HG02763 (cell line): ENCODE data around the gene LTBP1.
"Not testable (repeated sequence)": the region's sequence is repeated elsewhere in the genome, so short reads cannot be mapped to it uniquely, and the experiment has no call there.

Source experiments
- ATAC-seq: cut with Tn5 transposase; IDR thresholded peaks from one replicate; pipeline ENCODE4 v1.9.1; 2021; ENCODE audit warnings: mild to moderate bottlenecking, moderate library complexity; ENCODE audit not compliant: unreplicated experiment

The LTBP1 gene

DNA sequence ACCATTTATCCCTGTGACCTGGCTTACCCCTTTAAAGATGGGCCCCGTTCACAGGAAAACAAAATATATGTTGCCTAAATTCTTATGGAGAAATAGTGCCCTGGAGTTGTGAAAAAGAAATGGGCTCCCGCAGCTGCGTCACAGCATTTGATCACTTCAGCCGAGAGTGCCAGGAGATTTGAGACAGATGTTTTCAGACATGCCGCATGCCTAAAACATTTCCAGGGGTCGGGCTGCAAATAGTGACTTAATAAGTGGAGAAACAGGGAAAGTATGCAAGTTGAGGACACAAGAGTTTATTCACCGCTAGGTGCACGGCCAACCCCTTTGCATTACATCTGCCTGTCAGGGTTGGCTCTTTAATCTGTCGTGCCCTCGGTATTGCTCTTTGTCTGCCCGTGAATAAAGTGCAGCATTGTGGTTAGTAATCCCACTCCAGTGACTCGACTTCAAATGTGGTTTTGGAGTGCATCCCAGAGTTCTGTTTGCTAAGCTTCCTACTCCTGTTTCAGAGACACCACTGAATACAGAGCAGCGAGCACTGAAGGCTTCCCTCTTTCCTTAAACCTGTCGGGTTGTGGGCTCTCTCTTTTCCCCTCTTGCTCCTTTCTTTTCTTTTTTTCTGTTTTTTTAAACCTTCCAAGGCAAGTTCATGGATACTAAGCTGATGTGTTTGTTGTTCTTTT is 187.5 kb downstream of the LTBP1 start:
- no peak for ATAC-seq

GRCh38 chr2:33134791-33135560 is 188.2 kb downstream of the LTBP1 start:
- no peak for ATAC-seq

DNA sequence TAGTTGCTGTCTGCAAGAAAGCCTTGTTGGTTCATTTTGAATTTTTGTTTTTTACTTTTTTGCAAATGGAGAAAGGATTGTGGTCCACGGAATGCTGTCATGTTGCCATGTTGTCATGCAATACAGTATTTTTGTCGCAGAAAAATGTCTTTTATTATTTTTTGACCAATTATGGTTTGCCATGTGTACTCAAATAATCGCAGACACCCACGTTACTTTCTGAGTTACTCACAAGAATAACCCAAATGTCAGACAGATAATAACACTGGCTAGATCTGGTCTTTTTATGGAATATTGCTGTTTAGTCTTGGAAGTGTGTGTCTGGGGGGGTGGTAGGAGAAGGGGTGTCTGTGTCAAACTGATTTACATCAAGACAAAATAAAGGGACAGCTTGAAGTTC is 188.9 kb downstream of the LTBP1 start:
- no peak for ATAC-seq

GRCh38 chr2:33136056-33136455 is 189.3 kb downstream of the LTBP1 start:
- ATAC-seq: no peak

- ATAC-seq: no peak
Observed at GRCh38 chr2:33136566-33136965, 189.8 kb downstream of the LTBP1 start.

DNA sequence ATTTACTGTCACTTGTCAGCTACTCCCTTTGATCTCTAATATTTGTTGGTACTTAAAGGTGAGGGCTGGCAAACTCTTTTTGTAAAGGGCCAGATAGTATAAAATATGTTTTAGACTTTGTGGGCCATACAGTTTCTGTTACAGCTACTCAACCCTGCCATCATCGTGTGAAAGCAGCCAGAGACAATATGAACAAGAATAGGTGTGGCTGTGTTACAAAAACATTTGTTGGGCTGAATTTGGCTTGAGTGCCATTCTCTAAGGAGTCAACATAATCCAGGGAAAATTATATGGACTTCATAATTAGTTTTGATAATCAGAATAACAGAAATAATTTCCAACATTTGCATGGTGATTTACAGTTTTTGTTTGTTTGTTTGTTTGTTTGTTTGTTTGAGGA is 190.6 kb downstream of the LTBP1 start:
- no peak for ATAC-seq

GRCh38 chr2:33139949-33140348 is 193.2 kb downstream of the LTBP1 start:
- no peak for ATAC-seq

DNA sequence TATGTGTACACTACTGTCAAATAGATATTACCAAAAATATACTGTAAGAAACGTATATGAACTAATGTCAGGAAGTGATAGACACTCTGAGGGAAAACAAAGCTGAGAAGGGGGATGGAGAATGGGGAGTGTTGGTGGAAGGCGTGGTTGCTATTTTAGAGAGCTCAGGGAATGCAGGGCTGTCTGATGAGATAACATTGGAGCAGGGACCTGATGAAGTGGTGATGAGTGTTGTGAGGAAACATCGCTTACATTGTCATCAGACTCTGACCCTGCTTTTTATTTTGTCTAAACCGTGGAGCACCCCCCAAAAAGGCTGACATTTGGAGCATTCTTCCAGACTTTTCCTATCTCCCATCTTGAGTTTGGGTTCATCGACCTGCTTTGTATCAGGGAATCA is 194.7 kb downstream of the LTBP1 start:
- no peak for ATAC-seq

GRCh38 chr2:33142810-33143209 is 196.1 kb downstream of the LTBP1 start:
- ATAC-seq: no peak

GRCh38 chr2:33144243-33144642 is 197.5 kb downstream of the LTBP1 start:
- ATAC-seq: no peak

GRCh38 chr2:33145459-33145858 is 198.7 kb downstream of the LTBP1 start:
- no peak for ATAC-seq

DNA sequence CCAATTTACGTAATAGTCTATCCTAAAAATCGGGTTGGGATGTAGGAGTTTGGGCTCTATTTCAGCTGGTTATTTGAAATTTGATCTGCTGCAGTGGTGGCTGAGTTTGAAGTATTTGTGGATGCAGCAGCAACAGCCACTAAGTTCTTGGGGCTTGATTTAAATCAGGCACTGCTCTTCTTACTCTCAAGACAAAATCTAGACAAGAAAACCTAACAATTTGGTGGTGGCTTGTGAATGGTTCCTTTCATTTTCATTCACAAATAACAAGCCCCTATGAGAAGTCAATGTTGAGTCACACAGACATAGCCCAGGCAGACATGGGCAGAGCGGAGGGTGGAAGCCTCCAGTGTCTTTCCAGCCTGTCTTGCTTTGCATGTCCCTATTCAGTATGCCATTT is 199.3 kb downstream of the LTBP1 start:
- ATAC-seq: no peak

- ATAC-seq: no peak
Observed at GRCh38 chr2:33153008-33153407, 206.3 kb downstream of the LTBP1 start.

DNA sequence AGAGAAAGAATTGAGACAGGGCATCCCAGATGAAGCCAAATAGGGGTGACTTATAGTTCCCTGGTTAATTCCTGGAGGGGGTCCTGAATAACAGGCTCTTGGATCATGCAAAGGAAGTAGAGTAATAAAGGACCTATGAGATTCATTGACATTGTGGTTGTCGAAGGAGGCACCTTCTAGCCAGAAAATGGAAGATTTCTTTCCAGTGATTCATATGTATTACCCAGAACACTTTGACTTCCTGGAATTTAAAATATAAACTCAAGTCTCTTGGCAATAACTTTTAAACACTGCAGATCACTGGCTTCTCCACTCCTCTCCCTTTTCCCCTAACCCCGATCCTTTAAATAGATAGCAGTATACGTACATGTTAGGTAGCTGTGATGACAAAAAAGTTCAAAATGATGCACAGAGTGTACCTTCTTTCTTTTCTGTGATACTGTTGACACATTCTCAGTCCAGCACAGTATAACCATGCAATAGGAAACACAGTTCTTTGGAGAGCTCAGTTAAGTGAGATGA is 211.8 kb downstream of the LTBP1 start:
- ATAC-seq: no peak

GRCh38 chr2:33160191-33160590 is 213.4 kb downstream of the LTBP1 start:
- no peak for ATAC-seq

DNA sequence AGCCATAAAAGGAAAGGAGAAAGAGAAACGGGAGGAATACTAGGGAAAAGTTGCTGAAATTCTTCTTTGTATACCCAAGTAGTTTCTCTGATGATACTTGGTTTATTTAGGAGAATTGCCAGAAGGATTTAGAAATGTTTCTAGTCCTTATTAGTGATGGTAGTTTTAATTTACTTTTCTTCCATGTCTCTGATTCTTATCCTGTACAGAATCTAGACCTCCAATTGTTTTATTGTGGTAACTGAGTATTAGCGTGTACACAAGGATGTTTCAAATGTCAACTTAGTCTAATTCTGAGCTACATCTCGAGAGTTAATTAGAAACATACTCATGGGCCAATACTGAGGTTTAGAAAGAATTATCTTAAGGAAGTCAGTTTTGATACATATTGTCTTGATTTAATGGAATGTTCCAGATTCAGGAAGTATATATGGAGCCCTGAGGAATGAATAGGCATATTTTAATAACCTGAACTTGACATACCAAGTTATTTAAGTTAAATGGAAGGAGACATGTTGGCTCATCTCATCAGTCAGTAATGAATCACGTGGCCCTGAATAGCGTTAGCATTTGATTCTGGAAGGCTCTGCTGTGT is 219.6 kb downstream of the LTBP1 start:
- ATAC-seq: no peak

DNA sequence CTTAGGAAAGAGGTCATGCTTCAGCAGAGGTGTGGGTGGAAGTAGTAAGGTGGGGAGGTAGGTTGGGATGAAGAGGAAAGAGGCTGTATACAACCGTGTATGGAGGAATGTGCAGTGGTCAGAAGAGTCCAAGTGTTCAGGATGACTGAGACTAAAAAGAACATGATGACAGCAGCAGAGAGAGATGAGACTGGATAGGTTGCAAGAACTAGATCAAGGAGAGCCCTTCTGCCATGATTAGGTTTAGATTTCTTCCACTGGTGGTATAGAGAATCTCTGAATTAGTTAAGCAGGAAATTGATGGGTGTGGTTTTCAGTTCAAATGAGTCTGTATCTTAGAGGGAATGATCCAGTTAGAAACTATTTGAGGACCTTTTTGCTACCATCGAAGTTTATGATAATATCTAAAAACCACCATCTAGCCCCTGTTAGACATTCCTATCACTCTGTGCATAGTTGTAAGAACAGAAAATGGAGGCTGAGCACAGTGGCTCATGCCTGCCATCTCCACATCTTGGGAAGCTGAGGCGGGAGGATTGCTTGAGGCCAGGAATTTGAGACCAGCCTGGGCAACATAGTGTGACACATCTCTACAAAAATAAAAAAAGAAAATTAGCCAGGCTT is 221.0 kb downstream of the LTBP1 start:
- no peak for ATAC-seq

DNA sequence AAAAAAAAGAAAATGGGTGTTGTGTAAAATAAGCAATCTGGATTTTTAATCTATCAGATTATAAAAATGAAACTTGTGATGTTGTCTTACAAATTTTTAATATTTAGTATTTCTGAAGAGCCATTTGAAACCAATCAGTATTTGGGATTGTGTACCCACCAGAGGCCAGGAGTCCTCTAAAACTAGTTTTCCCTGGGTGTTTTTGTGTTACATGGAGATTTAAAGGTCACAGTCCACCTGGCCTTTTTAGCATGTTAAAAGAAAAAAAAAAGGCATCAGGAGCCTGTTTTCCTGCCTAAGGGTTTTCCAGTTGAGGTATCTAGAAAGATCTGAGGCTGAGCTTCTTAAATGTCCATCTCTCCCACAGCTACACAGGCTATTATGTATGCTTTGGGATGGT is 221.7 kb downstream of the LTBP1 start:
- ATAC-seq: no peak

- no peak for ATAC-seq
Observed at GRCh38 chr2:33168922-33169321, 222.2 kb downstream of the LTBP1 start.

DNA sequence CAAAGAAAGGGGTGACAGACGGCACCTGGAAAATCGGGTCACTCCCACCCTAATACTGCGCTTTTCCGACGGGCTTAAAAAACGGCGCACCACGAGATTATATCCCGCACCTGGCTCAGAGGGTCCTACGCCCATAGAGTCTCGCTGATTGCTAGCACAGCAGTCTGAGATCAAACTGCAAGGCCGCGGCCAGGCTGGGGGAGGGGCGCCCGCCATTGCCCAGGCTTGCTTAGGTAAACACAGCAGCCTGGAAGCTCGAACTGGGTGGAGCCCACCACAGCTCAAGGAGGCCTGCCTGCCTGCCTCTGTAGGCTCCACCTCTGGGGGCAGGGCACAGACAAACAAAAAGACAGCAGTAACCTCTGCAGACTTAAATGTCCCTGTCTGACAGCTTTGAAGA is 223.5 kb downstream of the LTBP1 start:
- not testable (repeated sequence) for ATAC-seq

DNA sequence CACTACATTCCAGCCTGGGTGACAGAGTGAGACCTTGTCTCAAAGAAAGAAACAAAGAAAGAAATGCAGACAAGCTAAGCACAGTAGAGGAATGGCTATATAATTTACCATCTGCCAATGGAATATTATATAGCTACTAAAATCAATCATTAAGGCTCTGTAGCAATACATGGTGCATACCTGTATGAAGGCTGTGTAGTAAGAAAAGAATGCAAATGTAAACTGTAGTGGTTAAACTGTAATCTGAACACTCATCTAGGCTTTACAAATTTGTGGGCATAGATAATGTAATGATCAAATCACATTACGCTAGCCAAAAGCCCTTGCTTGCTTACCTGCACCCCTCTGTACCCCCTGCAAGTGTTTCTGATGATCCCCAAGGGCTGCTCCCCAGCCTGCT is 230.9 kb downstream of the LTBP1 start:
- no peak for ATAC-seq

- ATAC-seq: no peak
Observed at GRCh38 chr2:33178209-33178608, 231.5 kb downstream of the LTBP1 start.
